HG03565 (cell line): ENCODE results near the gene OR1I1.
"Not testable (repeated sequence)": the region's sequence is repeated elsewhere in the genome, so short reads cannot be mapped to it uniquely, and the experiment has no call there.

Source experiments
- ATAC-seq: cut with Tn5 transposase; IDR thresholded peaks from one replicate; pipeline ENCODE4 v1.9.1; 2021; ENCODE audit warnings: mild to moderate bottlenecking, moderate library complexity; ENCODE audit not compliant: unreplicated experiment

OR1I1 gene

DNA sequence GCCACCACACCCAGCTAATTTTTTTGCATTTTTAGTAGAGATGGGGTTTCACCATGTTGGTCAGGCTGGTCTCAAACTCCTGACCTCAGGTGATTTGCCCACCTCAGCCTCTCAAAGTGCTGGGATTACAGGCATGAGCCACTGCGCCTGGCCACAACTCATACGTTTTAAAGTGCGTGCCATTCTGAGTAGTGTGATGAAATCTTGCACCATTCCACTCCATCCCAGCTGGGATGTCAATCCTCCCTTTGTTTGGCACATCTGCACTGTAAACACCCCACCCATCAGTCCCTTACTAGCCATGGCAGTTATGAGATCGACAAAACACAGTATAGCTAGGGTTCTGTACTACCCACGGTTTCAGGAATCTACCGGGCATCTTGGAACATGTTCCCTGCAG is 16.0 kb downstream of the OR1I1 start:
- not testable (repeated sequence) for ATAC-seq

DNA sequence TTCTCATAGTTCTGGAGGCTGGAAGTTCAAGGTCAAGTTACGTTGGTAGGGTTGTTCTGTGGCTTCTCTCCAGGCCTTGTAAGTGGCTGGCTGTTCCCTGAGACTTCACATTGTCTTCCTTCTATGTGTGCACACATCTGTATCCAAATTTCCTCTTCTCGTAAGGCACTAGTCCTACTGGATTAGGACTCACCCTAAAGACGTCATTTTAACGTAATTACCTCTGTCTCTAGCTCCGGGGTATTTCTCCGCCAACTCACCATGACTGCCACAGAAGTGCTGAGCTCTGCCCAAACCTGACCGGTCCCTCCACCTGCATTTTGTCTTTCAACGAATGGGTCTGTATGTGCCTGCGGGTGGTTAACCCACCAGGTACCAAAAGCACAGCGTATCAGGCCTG is 16.4 kb downstream of the OR1I1 start:
- no peak for ATAC-seq

GRCh38 chr19:15099017-15099582 is 17.1 kb downstream of the OR1I1 start:
- no peak for ATAC-seq

- no peak for ATAC-seq
Observed at GRCh38 chr19:15101479-15102082, 19.6 kb downstream of the OR1I1 start.

GRCh38 chr19:15104003-15104402 is 22.0 kb downstream of the OR1I1 start:
- no peak for ATAC-seq

DNA sequence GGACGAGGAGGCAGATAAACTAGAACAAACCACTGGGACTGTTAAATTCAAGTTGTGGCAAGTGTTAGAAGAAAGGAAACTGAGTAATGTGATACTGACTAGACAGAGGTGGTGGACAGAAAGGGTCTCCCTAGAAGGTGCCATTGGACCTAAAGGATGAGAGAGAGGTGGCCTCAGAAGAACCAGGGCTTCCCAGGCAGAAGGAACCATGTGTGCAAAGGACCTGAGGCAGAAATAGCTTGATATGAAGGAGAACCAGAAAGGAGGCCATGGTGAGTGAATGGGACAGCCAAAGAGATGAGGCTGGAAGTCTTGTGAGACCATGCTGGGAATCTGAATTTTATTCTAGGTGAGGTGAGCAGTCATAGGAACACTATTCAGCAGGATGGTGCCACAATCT is 22.4 kb downstream of the OR1I1 start:
- ATAC-seq = no peak

- ATAC-seq = no peak
Observed at GRCh38 chr19:15105044-15105443, 23.0 kb downstream of the OR1I1 start.

- ATAC-seq = no peak
Observed at GRCh38 chr19:15107061-15108010, 25.3 kb downstream of the OR1I1 start, which contains the start of gene SYDE1. Gene SYDE1, plus strand, starts transcription at chr19:15107401. Its CDS starts 33 bp downstream, at chr19:15107434.

GRCh38 chr19:15108145-15108844 is 26.3 kb downstream of the OR1I1 start:
- no peak for ATAC-seq

DNA sequence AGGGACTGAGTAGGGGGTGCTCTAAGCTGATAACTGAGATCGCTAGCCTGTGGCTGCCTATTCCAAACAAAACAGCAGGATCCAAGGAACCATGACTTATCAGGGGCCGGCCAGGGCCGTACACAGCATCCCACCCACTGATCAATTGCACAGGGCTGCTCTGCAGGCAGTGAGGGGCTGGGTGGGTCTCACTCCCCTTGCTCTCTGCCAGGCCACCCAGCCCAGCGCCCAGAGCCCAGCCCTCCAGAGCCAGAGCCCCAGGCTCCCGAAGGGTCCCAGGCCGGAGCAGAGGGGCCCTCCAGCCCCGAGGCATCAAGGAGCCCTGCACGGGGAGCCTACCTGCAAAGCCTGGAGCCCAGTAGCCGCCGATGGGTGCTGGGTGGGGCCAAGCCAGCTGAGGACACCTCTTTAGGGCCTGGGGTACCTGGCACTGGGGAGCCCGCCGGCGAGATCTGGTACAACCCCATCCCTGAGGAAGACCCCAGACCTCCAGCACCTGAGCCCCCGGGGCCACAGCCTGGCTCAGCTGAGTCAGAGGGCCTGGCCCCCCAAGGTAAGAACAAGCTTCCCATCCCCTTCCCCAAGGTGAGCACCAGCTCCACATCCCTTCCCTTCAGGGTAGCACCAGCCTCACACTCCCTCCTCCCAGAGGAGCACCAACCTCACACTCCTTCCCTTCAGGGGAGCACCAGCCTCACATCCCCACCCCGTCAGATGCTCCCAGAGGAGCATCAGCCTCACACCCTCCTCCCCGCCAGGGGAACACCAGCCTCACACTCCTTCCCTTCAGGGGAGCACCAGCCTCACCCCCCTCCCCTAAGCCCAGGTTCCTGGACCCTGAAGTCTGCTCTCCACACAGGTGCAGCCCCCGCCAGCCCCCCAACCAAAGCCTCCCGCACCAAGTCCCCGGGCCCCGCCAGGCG is 27.1 kb downstream of the OR1I1 start:
- ATAC-seq = no peak

DNA sequence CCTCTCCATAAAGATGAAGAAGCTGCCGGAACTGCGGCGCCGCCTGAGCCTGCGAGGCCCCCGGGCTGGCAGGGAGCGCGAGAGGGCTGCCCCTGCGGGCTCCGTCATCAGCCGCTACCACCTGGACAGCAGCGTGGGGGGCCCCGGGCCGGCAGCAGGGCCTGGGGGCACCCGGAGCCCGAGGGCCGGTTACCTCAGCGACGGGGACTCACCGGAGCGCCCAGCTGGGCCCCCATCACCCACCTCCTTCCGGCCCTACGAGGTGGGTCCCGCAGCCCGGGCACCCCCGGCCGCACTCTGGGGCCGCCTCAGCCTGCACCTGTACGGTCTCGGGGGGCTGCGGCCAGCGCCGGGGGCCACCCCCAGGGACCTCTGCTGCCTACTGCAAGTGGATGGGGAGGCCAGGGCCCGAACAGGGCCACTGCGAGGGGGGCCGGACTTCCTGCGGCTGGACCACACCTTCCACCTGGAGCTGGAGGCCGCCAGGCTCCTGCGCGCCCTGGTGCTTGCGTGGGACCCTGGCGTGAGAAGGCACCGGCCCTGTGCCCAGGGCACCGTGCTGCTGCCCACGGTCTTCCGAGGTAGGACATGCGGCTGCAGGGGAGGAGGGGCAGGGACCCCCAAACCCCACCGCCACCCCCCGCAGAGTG is 27.9 kb downstream of the OR1I1 start:
- ATAC-seq = no peak

GRCh38 chr19:15110418-15110815 is 28.4 kb downstream of the OR1I1 start:
- no peak for ATAC-seq

DNA sequence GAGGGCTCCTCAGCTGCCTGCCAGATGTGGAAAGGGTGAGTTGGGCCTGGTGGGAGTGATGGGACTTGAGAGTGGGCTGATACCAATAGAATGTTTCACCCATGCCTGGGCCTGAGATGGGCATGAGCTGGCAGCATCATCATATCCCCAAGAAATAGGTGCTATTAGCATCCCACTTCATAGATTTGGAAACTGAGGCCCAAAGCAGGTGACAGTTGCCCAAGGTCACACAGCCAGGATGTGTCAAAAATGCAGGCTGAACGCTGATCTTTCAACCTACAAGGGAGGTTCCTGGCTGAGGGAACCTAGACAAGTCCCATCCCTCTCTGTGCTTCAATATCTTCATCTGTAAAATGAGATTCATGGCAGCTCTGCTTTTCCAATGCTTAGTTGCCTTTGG is 29.7 kb downstream of the OR1I1 start:
- ATAC-seq = no peak

DNA sequence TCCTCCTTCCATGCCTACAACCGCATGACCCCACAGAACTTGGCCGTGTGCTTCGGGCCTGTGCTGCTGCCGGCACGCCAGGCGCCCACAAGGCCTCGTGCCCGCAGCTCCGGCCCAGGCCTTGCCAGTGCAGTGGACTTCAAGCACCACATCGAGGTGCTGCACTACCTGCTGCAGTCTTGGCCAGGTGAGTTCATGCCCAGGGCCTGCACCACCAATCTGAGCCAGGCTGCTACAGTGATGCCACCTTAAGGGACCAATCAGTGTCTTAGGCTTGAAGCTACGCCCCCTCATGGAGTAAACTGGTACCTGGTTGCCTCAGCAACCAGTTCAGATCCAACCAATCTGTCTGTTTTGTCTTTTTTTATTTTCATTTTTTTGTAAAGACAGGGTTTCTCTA is 30.4 kb downstream of the OR1I1 start:
- ATAC-seq = no peak

DNA sequence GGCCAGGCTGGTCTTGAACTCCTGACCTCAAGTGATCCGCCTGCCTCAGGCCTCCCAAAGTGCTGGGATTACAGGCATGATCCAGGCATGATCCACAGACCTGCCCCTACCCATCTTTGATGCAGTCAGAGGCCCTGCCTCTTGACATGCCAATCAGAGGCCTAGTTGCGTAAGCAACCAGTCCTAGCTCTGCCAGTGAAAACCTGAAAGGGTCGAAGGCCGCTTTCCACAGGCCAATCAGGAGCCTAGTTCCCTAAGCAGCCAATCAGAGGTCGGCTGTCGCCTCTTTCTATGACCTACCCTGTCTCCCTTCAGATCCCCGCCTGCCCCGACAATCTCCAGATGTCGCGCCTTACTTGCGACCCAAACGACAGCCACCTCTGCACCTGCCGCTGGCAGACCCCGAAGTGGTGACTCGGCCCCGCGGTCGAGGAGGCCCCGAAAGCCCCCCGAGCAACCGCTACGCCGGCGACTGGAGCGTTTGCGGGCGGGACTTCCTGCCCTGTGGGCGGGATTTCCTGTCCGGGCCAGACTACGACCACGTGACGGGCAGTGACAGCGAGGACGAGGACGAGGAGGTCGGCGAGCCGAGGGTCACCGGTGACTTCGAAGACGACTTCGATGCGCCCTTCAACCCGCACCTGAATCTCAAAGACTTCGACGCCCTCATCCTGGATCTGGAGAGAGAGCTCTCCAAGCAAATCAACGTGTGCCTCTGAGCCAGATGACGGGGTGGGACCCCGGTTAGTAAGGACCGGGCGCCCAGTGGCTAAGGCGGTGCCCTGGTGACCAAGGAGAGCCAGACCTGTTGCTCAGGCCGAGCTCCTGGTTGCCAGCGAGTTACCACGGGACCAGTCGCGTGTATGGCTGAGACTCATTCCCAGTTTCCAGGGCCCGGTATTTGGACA is 31.5 kb downstream of the OR1I1 start:
- no peak for ATAC-seq

DNA sequence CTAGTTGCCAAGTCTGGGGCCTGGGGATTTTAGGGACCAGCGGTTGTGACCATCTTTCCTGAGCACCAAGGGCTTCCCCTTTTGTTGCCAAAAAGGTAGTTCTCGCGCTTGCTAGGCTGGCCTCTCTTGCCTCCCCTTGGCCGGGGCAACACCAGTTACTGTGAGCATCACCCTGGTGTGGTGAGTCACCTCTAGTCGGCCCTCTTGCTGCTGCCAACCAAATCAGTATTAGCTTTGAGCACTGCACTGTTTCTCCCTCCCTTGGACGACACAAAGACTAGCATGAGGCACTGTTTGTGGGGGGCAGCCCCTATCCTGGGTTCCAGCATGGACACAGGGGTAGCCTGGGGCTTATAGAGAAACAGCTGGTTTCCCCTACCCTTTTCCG is 32.1 kb downstream of the OR1I1 start:
- ATAC-seq = no peak

GRCh38 chr19:15115080-15115479 is 33.1 kb downstream of the OR1I1 start:
- no peak for ATAC-seq

GRCh38 chr19:15115762-15116615 is 34.0 kb downstream of the OR1I1 start:
- ATAC-seq = no peak
